Progenitor cell of endocrine pancreas (in vitro differentiated cells): ENCODE results near the gene RECK. TPM values are rescaled to one million over a fixed set of nuclear protein-coding genes. Genes with fewer than 3 reads are reported as not detected.

Experiments
- DNase-seq: peaks from one replicate; pipeline ENCODE4 v3.0.0; 2021; ENCODE audit warnings: low spot score; ENCODE audit not compliant: unreplicated experiment
- H3K27ac Mint-ChIP-seq: 2 replicates; pipeline ENCODE4 v1.8.0; 2021; ENCODE audit warnings: mild to moderate bottlenecking, moderate library complexity, mixed read lengths
- H3K27me3 Mint-ChIP-seq: 2 replicates; pipeline ENCODE4 v1.8.0; 2021; ENCODE audit warnings: mixed read lengths
- H3K36me3 Mint-ChIP-seq: 2 replicates; pipeline ENCODE4 v1.8.0; 2022; ENCODE audit warnings: mixed read lengths; ENCODE audit not compliant: insufficient read depth
- H3K4me1 Mint-ChIP-seq: 2 replicates; pipeline ENCODE4 v1.8.0; 2021; ENCODE audit warnings: low read depth, mixed read lengths
- H3K4me3 Mint-ChIP-seq: 2 replicates; pipeline ENCODE4 v1.8.0; 2021; ENCODE audit warnings: low read depth, mild to moderate bottlenecking, moderate library complexity, mixed read lengths
- H3K9me3 Mint-ChIP-seq: 2 replicates; pipeline ENCODE4 v1.8.0; 2021; ENCODE audit warnings: low read depth, mixed read lengths
- CTCF ChIP-seq: fragments of 200-600 bp; sonication (generic); IDR thresholded peaks from one replicate; pipeline ENCODE4 v1.5.0; 2021; ENCODE audit warnings: antibody characterized with exemption, mild to moderate bottlenecking; ENCODE audit not compliant: unreplicated experiment
- total RNA-seq: library from RNA; stranded (reverse); gene quantifications from 2 replicates; pipeline ENCODE4 v1.2.1, GENCODE V29; 2021

The RECK gene
- total RNA-seq, 1 donor from 2014 or later, result 7.1 TPM

GRCh38 chr9:36164989-36165388 lies 128.3 kb downstream of the RECK start:
- no peaks in the 10 kb centered on the region for H3K9me3 Mint-ChIP-seq
- H3K36me3 Mint-ChIP-seq, result no peaks in the 10 kb centered on the region
- peaks cover 4% of the 10 kb centered on the region for H3K4me1 Mint-ChIP-seq
- no peak overlapping the region for H3K4me3 Mint-ChIP-seq
- TF ChIP-seq CTCF, result no peak
- no peak for DNase-seq
- no peak overlapping the region for H3K27ac Mint-ChIP-seq
- H3K27me3 Mint-ChIP-seq, result peaks cover 25% of the 10 kb centered on the region

- no peak overlapping the region for H3K4me3 Mint-ChIP-seq
- no peaks in the 10 kb centered on the region for H3K9me3 Mint-ChIP-seq
- no peak for TF ChIP-seq CTCF
- peaks cover 4% of the 10 kb centered on the region for H3K4me1 Mint-ChIP-seq
- H3K36me3 Mint-ChIP-seq, result no peaks in the 10 kb centered on the region
- no peak overlapping the region for H3K27ac Mint-ChIP-seq
- peaks cover 26% of the 10 kb centered on the region for H3K27me3 Mint-ChIP-seq
- no peak for DNase-seq
These were observed 129.1 kb downstream of the RECK start for GRCh38 chr9:36165826-36166167.

GRCh38 chr9:36166168-36166927 lies 129.6 kb downstream of the RECK start:
- Mint-ChIP-seq H3K27ac (no peak overlapping the region), H3K27me3 (peaks cover 21% of the 10 kb centered on the region), H3K36me3 (no peaks in the 10 kb centered on the region), H3K4me3 (peak overlapping the region; percentile 49), H3K9me3 (no peaks in the 10 kb centered on the region), H3K4me1 (peaks cover 4% of the 10 kb centered on the region)
- DNase-seq, result peak; percentile 72
- peak; percentile 93 for TF ChIP-seq CTCF

GRCh38 chr9:36169166-36169565 lies 132.5 kb downstream of the RECK start, which contains the start of gene CCIN:
TSS of gene CCIN (plus strand) at chr9:36169388. CDS start at chr9:36169503, 115 bp downstream.
- Mint-ChIP-seq H3K36me3 (no peaks in the 10 kb centered on the region), H3K27ac (no peak within 1 kb of the TSS), H3K4me1 (no peaks in the 10 kb centered on the region), H3K9me3 (no peaks in the 10 kb centered on the region), H3K4me3 (no peak within 1 kb of the TSS), H3K27me3 (peaks cover 20% of the 10 kb centered on the region)
- no peak for TF ChIP-seq CTCF
- no peak for DNase-seq

- no peak for TF ChIP-seq CTCF
- no peak overlapping the region for H3K4me3 Mint-ChIP-seq
These were observed 133.0 kb downstream of the RECK start for GRCh38 chr9:36169708-36170107.

More at GRCh38 chr9:36169708-36170107, 133.0 kb downstream of the RECK start:
- Mint-ChIP-seq H3K9me3 (no peaks in the 10 kb centered on the region), H3K27ac (no peak overlapping the region), H3K27me3 (peaks cover 19% of the 10 kb centered on the region), H3K4me1 (no peaks in the 10 kb centered on the region), H3K36me3 (no peaks in the 10 kb centered on the region)
- no peak for DNase-seq
